ENCODE data around the gene CPNE2. TPM values are rescaled to one million over a fixed set of nuclear protein-coding genes. Genes with fewer than 3 reads are reported as not detected.

The CPNE2 gene
- total RNA-seq, 1 donor from 2014 or later, result 41.5 TPM

DNA sequence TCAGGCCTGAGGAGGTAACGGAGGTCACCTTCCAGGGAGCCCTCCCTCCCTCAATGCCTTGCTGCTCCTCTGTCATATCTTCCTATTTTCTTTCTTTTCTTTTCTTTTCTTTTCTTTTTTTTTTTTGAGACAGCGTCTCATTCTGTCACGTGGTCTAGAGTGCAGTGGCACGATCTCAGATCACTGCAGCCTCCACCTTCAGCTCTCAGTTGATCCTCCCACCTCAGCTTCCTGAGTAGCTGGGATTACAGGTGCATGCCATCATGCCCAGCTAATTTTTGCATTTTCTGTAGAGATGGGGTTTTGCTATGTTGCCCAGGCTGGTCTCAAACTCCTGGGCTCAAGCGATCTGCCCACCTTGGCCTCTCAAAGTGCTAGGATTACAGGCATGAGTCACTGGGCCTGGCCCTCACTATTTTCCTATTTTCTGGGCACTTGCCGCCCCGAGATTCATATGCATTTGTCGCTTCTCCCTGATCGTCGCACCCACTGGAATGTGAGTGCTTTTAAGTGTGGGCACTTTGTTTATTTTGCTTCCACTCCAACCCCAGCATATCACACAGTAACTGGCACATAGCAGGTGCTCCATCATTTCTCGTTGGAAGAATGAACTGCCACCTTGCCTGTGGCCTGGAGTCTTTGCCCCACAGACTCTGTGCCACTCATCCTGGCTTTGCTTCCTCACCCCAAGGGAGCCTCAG is 31.7 kb downstream of the CPNE2 start:
- no peak for DNase-seq (ENCODE audit: low read depth in 2 of 2)

DNA sequence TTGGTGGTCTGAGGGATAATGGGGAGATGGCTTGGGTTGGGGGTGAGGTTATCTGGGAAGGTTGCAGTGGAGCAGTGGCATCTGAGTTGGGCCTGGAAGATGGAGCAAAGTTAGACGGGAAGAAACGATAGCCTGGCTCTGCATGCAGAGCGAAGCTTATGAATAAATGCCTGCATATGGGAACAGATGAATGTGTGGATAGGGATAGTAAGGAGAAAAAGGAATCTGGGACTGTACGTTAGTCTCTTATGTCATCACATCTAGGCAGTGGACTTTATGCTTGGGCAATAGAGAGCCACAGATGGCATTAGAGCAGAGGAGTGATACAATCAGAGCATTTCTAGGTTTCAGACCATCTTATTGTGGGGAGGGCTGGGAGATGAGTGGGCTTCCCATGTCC is 33.0 kb downstream of the CPNE2 start:
- DNase-seq (ENCODE audit: low read depth in 2 of 2), result no peak

DNA sequence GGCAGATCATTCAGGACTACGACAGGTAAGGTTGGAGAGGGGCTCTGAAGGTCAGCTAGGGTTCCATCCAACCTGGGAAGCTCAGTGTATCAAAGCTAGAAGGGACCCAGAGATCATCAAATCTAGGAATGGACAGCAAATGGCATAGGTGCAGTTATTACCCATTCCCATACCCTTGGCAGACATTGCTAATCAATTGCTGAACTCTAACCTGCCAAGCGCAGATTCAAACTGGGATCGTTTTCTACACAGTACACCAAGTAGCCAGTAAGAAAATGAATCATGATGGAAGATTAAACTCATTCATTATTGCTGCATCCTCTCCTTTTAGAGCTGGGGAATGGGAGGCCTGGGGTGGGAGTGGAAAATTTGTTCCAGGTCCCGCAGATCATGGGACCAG is 33.6 kb downstream of the CPNE2 start:
- no peak for DNase-seq (ENCODE audit: low read depth in 2 of 2)

DNA sequence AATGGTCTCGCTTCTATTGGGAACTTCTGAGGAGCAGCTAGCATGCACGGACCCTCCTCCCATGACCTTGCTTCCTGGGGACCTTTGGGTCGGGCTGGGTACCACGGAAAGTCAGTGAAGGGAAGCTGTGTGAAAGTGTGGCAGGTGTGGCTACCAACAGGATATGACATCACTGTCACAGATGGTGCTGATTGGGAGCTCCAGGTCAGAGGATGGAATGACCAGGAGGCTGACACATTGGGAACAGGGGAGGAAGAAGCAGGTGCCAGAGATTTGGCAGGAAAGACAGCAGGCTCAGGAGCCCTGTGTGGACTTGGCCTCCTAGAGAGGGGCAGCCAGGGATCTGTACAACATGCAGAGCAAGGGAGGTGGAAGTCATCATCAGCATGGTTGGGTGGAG is 34.0 kb downstream of the CPNE2 start:
- no peak for DNase-seq (ENCODE audit: low read depth in 2 of 2)

DNA sequence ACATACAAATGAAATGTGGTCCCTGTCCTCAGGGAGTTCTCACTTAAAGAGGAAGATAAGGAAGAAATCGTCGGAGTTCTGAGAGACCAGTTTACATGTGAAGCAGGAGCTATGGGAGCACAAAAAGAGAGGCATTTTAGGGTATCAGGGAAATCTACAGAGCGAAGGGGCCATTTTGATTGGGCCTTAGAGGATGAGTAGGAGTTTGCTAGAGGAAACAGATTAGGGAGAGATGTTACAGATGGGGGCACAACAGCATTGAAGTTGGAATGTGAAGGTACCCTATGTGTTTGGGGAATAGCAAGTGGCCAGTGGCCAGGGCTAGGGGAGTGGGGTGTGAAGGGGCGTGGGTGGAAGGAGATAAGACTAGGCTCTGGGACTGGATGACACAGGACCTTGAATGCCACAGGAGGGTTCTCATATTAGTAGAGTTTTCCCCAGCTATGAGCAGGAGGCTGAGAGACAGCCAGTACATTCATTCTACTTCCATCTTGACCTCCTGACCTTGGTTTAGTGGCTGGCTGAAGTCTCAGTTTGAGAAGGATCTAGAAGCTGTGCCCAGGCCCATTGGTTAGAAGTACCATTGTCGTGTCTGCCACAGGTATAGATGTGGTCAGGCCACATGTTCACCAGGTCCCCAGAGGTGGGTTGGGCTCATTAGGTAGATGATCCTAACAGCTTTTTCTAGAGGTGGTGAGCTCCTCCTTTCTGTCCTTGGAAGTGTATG is 34.8 kb downstream of the CPNE2 start:
- no peak for DNase-seq (ENCODE audit: low read depth in 2 of 2)

- no peak for DNase-seq (ENCODE audit: low read depth in 2 of 2)
These were observed 35.5 kb downstream of the CPNE2 start for GRCh38 chr16:57127836-57128235.

- no peak for DNase-seq (ENCODE audit: low read depth in 2 of 2)
These were observed 36.5 kb downstream of the CPNE2 start for GRCh38 chr16:57128771-57129389.

GRCh38 chr16:57130950-57131321 is 38.6 kb downstream of the CPNE2 start:
- no peak for DNase-seq (ENCODE audit: low read depth in 2 of 2)

DNA sequence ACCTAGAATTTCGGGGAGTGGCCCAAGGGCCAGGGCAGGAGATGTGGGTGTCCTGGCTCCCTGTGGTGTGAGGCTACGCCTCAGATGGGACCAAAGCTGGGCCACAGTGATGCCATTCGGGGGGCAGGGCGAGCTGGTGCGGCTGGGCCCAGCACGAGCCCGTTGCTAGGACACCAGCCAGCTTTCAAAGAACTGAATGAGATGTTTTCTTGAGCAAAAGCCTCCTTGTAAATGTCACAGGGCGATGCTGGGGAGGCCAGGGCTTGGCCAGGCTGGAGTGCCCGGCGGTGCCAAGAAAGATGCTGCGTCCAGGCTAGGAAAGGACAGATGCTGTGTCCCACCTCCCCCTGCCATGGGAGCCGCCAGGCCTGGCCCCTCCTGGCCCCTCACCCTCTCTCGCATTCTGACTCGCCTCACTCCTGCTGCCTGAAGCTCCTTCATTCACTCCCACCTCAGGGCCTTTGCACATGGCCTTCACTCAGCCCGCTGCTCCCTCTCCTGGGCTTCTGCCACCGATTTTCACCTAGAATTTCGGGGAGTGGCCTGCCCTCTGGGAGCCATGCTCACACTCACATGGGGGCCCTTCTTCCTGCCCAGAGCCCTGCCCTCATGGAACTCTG is 39.1 kb downstream of the CPNE2 start:
- DNase-seq (ENCODE audit: low read depth in 2 of 2), result no peak

DNA sequence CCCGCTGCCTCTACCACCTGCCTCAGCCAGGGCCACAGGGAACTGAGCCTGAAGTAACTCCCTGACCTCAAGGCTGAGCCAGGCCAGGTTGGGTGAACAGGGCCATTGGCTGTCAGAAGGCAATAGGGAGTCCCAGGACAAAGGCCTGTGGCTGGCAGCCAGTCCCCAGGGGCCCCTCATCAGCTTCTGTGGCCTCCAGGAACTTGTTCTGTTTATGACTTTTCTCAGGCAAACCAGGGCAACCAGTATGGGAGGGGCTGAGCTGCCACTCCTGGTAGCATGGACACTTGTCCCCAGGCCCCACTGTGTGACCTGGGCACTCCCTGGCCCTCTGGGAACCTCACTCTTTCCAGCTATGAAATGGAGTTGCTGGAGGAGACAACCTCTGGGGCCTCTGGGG is 40.1 kb downstream of the CPNE2 start:
- DNase-seq (ENCODE audit: low read depth in 2 of 2), result no peak

DNA sequence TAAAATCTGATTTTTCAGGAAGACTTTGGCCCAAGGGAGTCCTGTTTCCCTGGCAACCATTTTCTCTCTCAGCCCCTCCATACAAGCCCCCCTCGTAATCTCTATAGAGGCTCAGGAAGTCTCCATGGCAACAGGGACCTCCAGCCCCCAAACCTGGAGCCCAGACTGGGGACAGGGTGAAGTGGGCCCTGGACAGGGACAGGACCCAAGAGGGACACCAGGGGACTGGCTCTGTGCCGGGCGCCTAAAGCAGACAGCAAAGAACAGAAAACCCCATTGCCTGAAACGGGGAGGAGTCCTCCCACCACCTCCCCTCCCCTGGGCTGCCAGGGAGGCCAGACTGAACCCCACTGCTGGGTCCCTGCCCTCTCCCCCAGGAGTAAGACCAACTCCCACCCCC is 40.6 kb downstream of the CPNE2 start:
- DNase-seq (ENCODE audit: low read depth in 2 of 2), result no peak

DNA sequence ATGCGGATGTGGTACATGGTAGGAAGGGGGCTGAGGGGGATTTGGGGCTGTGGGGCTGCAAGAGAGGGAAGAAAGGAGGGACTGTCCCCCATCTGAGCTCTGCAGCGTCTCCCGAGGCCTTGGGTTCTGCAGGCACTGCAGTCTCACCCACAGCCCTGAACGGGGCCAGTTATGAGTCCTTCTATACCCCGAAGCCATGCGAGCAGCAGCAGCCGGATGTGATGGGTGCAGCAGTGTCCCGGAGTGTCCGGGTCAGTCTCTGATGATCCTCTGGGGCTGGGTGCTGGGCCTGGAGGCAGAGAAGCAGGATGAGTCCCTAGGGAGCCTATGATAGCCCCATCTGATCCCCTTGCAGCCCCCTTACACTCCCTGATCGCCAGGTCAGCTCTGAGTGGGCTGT is 41.5 kb downstream of the CPNE2 start:
- no peak for DNase-seq (ENCODE audit: low read depth in 2 of 2)

DNA sequence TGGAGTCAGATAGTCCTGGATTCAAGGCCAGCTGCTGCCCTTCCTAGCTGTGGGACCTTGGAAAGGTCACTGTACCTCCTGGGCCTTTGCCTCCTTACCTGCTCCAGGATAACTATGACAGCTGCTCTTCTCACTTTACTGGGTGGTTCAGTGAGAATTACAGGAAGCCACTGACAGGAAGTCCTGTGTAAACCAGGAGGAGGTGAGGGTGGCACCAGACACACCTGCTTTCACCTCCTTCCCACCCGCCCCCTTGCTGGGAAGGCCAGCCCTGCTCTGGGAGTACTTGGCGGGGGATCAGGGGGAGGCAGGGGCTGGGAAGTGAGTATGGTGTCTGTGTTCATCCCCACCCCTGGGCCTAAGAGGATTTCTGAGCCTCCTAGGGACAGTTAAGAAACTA is 42.6 kb downstream of the CPNE2 start:
- DNase-seq (ENCODE audit: low read depth in 2 of 2), result no peak

GRCh38 chr16:57137043-57137442 is 44.7 kb downstream of the CPNE2 start:
- DNase-seq (ENCODE audit: low read depth in 2 of 2), result no peak

DNA sequence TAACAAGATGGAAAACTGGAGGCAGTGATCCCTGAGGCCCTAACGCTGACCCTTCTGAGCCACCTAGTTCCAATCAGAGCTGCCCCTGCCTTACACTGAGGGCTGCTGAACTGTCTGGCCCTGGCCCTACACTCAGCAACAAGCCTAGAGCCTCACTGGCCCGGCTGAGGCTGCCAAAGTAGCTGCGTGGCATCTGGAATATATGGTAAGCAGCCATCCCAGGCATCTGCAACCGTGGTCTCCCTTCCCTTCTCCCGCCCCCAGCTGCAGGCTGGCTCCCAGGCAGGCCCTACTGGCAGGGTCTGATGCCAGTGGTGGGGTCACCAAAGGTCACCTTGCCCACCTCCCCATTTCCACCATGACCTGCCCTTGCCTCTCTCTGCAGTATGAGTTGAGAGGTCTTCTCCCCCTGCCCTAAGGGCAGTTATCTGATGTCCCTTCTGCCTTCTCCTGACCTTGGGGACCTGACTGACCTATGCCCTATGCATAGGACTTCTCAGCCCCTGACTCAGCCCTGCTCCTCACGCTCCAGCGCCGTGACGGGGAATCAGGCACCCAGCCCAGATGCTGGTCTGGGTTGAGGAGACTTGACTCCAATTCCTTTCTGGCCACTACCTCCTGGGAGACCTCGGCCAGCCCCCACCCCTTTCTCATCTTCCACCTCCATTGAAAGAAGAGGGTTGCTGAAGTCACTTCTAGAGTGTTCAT is 45.3 kb downstream of the CPNE2 start:
- DNase-seq (ENCODE audit: low read depth in 2 of 2), result no peak

DNA sequence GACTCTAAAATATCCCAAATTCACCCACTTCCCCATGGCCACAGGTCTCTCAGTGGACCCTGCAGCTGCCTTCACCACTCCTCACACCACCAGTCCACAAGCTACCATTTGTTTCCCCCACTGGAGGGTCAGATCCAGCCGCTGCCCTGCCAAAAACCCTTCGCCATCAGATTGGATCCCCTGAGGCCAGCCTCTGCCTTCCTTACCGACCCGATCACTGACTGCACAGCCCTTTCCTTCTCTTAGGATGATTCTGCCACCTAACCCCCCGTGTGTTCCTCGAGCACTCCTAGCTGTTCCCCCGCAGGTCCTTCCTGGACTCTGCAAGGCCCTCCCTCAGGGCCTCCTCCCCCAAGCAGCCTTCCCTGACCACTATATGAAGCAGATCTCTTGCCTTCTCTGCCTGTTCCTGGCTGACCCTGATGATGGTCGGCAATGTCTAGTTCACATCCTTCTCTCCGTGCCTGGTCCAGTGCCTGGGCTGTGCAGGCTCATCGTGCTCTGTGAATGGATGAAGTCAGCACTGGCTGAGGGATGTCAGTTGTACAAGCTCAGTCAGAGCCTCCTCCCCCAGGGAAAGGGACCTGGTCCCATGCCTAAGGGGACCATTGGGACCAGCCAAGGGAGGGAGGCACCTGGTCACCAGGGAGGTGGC is 46.0 kb downstream of the CPNE2 start:
- no peak for DNase-seq (ENCODE audit: low read depth in 2 of 2)

DNA sequence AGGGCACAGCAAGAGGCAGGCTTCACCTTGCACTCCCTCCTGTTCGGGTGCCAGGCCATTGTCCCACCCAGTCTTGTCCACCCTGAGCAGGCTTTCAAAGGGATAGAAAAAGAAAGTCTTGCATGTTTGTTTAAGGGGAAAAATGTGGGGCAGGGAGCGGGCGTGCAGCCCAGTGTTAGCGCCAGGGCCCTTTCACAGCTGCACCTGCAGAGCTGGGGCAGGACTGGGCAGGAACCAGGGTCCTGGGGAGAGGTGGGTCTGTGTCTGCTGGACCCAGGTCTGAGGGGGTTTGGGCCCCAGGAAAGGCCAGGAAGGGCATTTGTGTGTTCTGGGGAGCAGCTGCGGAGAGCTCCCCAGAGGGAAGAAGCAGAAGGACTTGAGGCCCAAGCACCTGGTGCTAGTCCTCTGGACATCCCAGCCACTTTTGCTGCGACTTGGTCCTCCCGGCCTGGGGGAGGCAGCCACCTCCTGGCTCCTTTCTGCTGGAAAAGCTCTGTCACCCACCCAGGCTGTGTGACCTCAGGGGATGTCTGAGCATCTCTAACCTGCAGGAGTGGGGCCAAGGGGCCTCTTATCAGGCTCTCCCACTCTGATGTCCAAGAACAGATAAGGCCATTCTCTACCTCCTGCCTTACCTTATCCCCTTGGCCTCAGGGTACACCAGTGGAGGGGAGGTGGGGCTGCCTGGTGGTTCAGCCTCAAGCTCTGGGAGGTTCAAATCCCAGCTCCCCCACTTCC is 48.7 kb downstream of the CPNE2 start:
- DNase-seq (ENCODE audit: low read depth in 2 of 2), result no peak

DNA sequence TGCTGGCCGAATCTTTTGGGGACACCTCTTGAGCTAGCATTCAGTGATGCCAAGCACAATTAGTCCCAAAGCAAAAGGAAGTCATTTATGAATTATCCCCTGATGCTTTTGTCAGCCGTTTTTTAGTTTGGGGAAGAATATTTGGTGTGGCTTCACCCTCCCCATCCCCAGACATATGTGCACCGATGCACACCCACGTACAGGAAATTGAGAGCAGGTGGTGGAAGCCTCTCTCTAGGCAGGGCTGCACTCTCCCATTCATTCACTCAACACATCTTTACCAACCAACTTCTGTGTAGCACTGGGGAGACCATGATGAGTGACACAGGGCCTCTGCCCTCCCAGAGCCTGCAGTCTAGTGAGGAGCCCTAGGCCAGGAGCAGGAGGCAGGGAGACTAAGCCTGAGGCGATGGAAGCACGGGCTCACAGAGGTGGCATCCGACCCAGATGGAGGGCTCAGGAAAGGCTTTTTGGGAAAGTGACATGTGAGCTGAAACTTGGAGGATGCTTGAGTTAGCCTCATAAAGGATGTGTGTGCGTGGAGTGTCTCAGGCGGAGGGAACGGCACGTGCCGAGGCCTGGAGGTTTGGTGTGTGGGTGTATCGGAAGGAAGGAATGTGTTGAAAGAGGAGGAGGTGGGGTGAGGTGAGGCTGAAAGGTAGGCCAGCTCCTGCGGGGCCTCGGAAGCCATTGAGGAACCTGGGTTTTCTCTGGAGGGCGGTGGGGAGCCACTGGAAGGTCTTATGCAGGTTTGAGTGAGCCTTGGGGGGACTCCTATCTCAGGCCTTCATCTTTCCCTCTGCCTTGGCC is 49.6 kb downstream of the CPNE2 start:
- peak in 1 of 2 donors; percentile 13 for DNase-seq (ENCODE audit: low read depth in 2 of 2)

- no peak for DNase-seq (ENCODE audit: low read depth in 2 of 2)
These were observed 51.0 kb downstream of the CPNE2 start for GRCh38 chr16:57143149-57143921.
